HuH-7.5 (cell line): ENCODE data around the gene DOK1.

Experiments
- DNase-seq: peaks from one replicate; pipeline ENCODE4 v3.0.0; 2011; ENCODE audit warnings: low spot score

The DOK1 gene

GRCh38 chr2:74603282-74604000 lies 48.9 kb downstream of the DOK1 start:
- DNase-seq: no peak

GRCh38 chr2:74606927-74607326 lies 52.4 kb downstream of the DOK1 start:
- DNase-seq: no peak
